ENCODE data around the gene TREML1. TPM values are rescaled to one million over a fixed set of nuclear protein-coding genes. Genes with fewer than 3 reads are reported as not detected.

Gene TREML1
- total and polyA plus RNA-seq, 2 donors (not counting 1 experiment from before 2014, with no cell fraction given): 0.07 TPM; not detected in 1

DNA sequence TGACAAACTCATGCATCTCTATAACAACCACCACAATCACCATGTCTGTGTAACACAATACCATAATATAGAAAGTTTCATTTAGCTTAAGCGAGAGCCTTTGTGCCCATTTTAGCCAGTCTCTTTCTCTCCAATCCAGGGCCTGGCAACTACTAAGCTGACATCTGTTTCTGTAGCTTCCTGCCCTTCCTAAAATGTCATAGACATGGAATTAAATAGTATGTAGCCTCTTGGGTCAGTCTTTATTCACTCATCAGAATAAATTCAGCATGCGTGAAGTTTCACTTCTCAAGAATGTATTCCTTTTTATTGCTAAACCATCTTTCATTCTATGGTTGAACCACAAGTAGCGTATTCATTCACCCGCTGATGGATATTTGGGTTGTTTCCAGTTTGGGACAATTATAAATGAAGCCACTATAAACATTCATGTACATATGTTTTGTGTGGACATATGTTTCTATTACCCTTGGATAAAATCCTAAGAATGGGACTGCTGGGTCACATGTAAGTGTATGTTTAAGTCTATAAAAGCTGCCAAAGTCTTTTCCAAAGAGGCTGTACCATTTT lies 10.5 kb upstream of the TREML1 start:
- ChIA-PET POLR2A (no interaction called here), CTCF (no interaction called here)
- H4K20me1 ChIP-seq (ENCODE audit: control insufficient read depth, insufficient read depth, low read length, poor library complexity, severe bottlenecking): no peaks in the 10 kb centered on the region
- no peaks in the 10 kb centered on the region for H3K79me2 ChIP-seq (ENCODE audit: control insufficient read depth, insufficient read depth, low read length)
- no peak overlapping the region for H3K27ac ChIP-seq (ENCODE audit: low read length in 2 of 2)
- H3K4me3 Mint-ChIP-seq: no peak overlapping the region
- H3K27ac Mint-ChIP-seq: no peak overlapping the region
- no peak for ATAC-seq (ENCODE audit: low read depth)
- no peak overlapping the region for H2AFZ ChIP-seq (ENCODE audit: insufficient read depth, low read depth, low read length, poor library complexity, severe bottlenecking)
- no peak for DNase-seq
- H3K4me1 ChIP-seq (ENCODE audit: control insufficient read depth in 2 of 2, insufficient read depth in 2 of 2, low read length in 2 of 2): peaks cover 2 to 7% of the 10 kb centered on the region in 2 donors
- no CpG with 5 or more reads among the region's 4 CpGs for WGBS (ENCODE audit: insufficient coverage)
- peaks cover 8% of the 10 kb centered on the region for H3K4me1 Mint-ChIP-seq
- H3K4me2 ChIP-seq (replicated peaks; ENCODE audit: low read depth, low read length, poor library complexity, severe bottlenecking): no peak overlapping the region
- no peaks in the 10 kb centered on the region for H3K9me3 Mint-ChIP-seq (ENCODE audit: insufficient read depth)
- no peak overlapping the region for H3K9ac ChIP-seq (ENCODE audit: low read length)
- peaks cover 0 to 4% (median 0%) of the 10 kb centered on the region in 3 donors for H3K9me3 ChIP-seq (ENCODE audit: control extremely low read depth in 1 of 3, control insufficient read depth in 2 of 3, insufficient read depth in 1 of 3, low read length in 2 of 3)
- TF ChIP-seq, protein P1, sequence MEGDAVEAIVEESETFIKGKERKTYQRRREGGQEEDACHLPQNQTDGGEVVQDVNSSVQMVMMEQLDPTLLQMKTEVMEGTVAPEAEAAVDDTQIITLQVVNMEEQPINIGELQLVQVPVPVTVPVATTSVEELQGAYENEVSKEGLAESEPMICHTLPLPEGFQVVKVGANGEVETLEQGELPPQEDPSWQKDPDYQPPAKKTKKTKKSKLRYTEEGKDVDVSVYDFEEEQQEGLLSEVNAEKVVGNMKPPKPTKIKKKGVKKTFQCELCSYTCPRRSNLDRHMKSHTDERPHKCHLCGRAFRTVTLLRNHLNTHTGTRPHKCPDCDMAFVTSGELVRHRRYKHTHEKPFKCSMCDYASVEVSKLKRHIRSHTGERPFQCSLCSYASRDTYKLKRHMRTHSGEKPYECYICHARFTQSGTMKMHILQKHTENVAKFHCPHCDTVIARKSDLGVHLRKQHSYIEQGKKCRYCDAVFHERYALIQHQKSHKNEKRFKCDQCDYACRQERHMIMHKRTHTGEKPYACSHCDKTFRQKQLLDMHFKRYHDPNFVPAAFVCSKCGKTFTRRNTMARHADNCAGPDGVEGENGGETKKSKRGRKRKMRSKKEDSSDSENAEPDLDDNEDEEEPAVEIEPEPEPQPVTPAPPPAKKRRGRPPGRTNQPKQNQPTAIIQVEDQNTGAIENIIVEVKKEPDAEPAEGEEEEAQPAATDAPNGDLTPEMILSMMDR (IDR thresholded peaks at IDR 0.05): no peak
- no peak for TF ChIP-seq EZH2 (IDR thresholded peaks at IDR 0.05; ENCODE audit: borderline replicate concordance, insufficient read depth, low read depth, low read length, poor library complexity, severe bottlenecking)
- peaks cover 0 to 18% (median 2%) of the 10 kb centered on the region in 4 experiments for H3K27me3 ChIP-seq (replicated peaks in 1 of 4; ENCODE audit: control extremely low read depth in 1 of 4, control insufficient read depth in 3 of 4, insufficient read depth in 4 of 4, low read length in 3 of 4)
- H3K36me3 ChIP-seq (replicated peaks in 1 of 2; ENCODE audit: control extremely low read depth in 1 of 2, control insufficient read depth in 1 of 2, extremely low read depth in 1 of 2, insufficient read depth in 2 of 2, low read length in 1 of 2): no peaks in the 10 kb centered on the region
- no peak overlapping the region for H3K4me3 ChIP-seq (ENCODE audit: control extremely low read depth in 1 of 5, extremely low read depth in 1 of 5, insufficient read depth in 1 of 5, low read depth in 2 of 5, low read length in 4 of 5)
- H3K27me3 Mint-ChIP-seq: peaks cover 21% of the 10 kb centered on the region
- intact Hi-C loops (cut with micrococcal nuclease): no loop called here

DNA sequence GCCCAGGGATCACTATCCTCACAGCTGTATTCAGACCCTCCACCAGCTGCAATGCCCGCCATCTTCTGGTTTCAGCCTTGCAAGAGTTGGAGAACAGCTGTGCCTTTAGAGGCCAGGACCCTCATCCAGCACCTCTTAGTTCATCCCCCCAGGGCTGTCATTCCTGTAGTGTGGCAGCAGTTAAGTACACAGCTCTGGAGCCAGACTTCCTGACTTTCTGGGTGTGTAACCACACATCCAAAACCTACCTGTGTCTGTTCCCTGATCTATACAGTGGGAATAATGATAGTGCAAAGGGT lies 9.2 kb upstream of the TREML1 start:
- DNase-seq: no peak
- Histone ChIP-seq H2AFZ (ENCODE audit: insufficient read depth, low read depth, low read length, poor library complexity, severe bottlenecking) (no peak overlapping the region), H3K27ac (ENCODE audit: low read length in 2 of 2) (no peak overlapping the region), H3K79me2 (ENCODE audit: control insufficient read depth, insufficient read depth, low read length) (no peaks in the 10 kb centered on the region), H3K4me3 (ENCODE audit: control extremely low read depth in 1 of 5, extremely low read depth in 1 of 5, insufficient read depth in 1 of 5, low read depth in 2 of 5, low read length in 4 of 5) (no peak overlapping the region), H4K20me1 (ENCODE audit: control insufficient read depth, insufficient read depth, low read length, poor library complexity, severe bottlenecking) (no peaks in the 10 kb centered on the region), H3K4me1 (ENCODE audit: control insufficient read depth in 2 of 2, insufficient read depth in 2 of 2, low read length in 2 of 2) (peaks cover 2 to 7% of the 10 kb centered on the region in 2 donors), H3K4me2 (replicated peaks; ENCODE audit: low read depth, low read length, poor library complexity, severe bottlenecking) (no peak overlapping the region), H3K36me3 (replicated peaks in 1 of 2; ENCODE audit: control extremely low read depth in 1 of 2, control insufficient read depth in 1 of 2, extremely low read depth in 1 of 2, insufficient read depth in 2 of 2, low read length in 1 of 2) (no peaks in the 10 kb centered on the region), H3K9me3 (ENCODE audit: control extremely low read depth in 1 of 3, control insufficient read depth in 2 of 3, insufficient read depth in 1 of 3, low read length in 2 of 3) (peaks cover 0 to 8% (median 0%) of the 10 kb centered on the region in 3 donors), H3K27me3 (replicated peaks in 1 of 4; ENCODE audit: control extremely low read depth in 1 of 4, control insufficient read depth in 3 of 4, insufficient read depth in 4 of 4, low read length in 3 of 4) (peaks cover 0 to 18% (median 5%) of the 10 kb centered on the region in 4 experiments), H3K9ac (ENCODE audit: low read length) (no peak overlapping the region)
- peaks cover 25% of the 10 kb centered on the region for H3K27me3 Mint-ChIP-seq
- WGBS (ENCODE audit: insufficient coverage): 100% methylated on average over 1 of the region's 1 CpG
- no peak overlapping the region for H3K27ac Mint-ChIP-seq
- H3K9me3 Mint-ChIP-seq (ENCODE audit: insufficient read depth): no peaks in the 10 kb centered on the region
- POLR2A ChIA-PET: no interaction called here
- ATAC-seq (ENCODE audit: low read depth): no peak
- H3K4me3 Mint-ChIP-seq: no peak overlapping the region
- peaks cover 8% of the 10 kb centered on the region for H3K4me1 Mint-ChIP-seq
- no peak for TF ChIP-seq EZH2 (IDR thresholded peaks at IDR 0.05; ENCODE audit: borderline replicate concordance, insufficient read depth, low read depth, low read length, poor library complexity, severe bottlenecking)
- CTCF ChIA-PET: no interaction called here
- intact Hi-C loops (cut with micrococcal nuclease): no loop called here

All from B cell (primary cell).